ENCODE data around the gene CCNG2. TPM values are rescaled to one million over a fixed set of nuclear protein-coding genes. Genes with fewer than 3 reads are reported as not detected.
A peak's percentile ranks its signal among the peaks of the same experiment; 100 is the strongest.

The CCNG2 gene
- total RNA-seq, 1 experiment from 2014 or later: 10.6 TPM

- Histone ChIP-seq H2AFZ (ENCODE audit: low read length) (no peak overlapping the region), H3K56ac (ENCODE audit: insufficient read length, low read depth, low read length) (no peak overlapping the region), H3K79me1 (ENCODE audit: insufficient read depth, low read depth, low read length, poor library complexity, severe bottlenecking) (no peaks in the 10 kb centered on the region)
These were observed 29.0 kb upstream of the CCNG2 start for GRCh38 chr4:77127837-77128621.

More at GRCh38 chr4:77127837-77128621, 29.0 kb upstream of the CCNG2 start:
- no peak overlapping the region for H4K91ac ChIP-seq (ENCODE audit: insufficient read length, low read depth, low read length)
- H2BK15ac ChIP-seq (ENCODE audit: low read depth, low read length): no peak overlapping the region
- no peak overlapping the region for H3K23ac ChIP-seq (ENCODE audit: insufficient read length, low read depth, low read length)
- no peak overlapping the region for H2BK12ac ChIP-seq (ENCODE audit: insufficient read length, low read depth, low read length)
- no peak overlapping the region; a peak in 1 of 5 replicates for H3K4me3 Mint-ChIP-seq
- no peaks in the 10 kb centered on the region for H3K23me2 ChIP-seq (ENCODE audit: insufficient read length, low read depth, low read length, poor library complexity, severe bottlenecking)
- no peak overlapping the region for H3K9ac ChIP-seq (ENCODE audit: extremely low read depth, insufficient read length, low read length)
- no peak overlapping the region for H3K18ac ChIP-seq (ENCODE audit: insufficient read length, low read depth, low read length)
- no peak for DNase-seq
- no peak for TF ChIP-seq CTCF (conservative IDR thresholded peaks at IDR 0.05)
- peaks cover 3 to 6% of the 10 kb centered on the region in 2 experiments; a peak in 2 of 5 replicates for H3K9me3 Mint-ChIP-seq
- no CpG with 5 or more reads among the region's 11 CpGs for WGBS (ENCODE audit: extremely low coverage, insufficient read length, low lambda C conversion rate)
- H3K4me1 Mint-ChIP-seq: peaks cover 22 to 35% of the 10 kb centered on the region in 2 experiments
- no peak overlapping the region for H3T11ph ChIP-seq (ENCODE audit: low read length)
- H3K36me3 Mint-ChIP-seq (ENCODE audit: insufficient read depth in 1 of 3, low read depth in 3 of 3): no peaks in the 10 kb centered on the region; a peak in 1 of 7 replicates
- no peaks in the 10 kb centered on the region for H4K20me1 ChIP-seq (ENCODE audit: control insufficient read depth, insufficient read depth, insufficient read length)
- no peak overlapping the region for H3K4ac ChIP-seq (ENCODE audit: low read depth, low read length)
- H2BK5ac ChIP-seq (ENCODE audit: insufficient read length, low read length): no peak overlapping the region
- no peak overlapping the region for H3K27ac ChIP-seq (ENCODE audit: insufficient read length, low read depth, low read length)
- H3K27ac Mint-ChIP-seq: no peak overlapping the region
- H3K27me3 Mint-ChIP-seq (ENCODE audit: low read depth): no peaks in the 10 kb centered on the region
- H2BK20ac ChIP-seq (ENCODE audit: low read depth, low read length, poor library complexity, severe bottlenecking): no peak overlapping the region
- peaks cover under 1% of the 10 kb centered on the region; the same call in 1 of the 2 replicates for H3K4me1 ChIP-seq (ENCODE audit: insufficient read depth, low read length)
- no peaks in the 10 kb centered on the region for H3K27me3 ChIP-seq (ENCODE audit: insufficient read depth, low read length)
- no peak overlapping the region for H2BK120ac ChIP-seq (ENCODE audit: low read depth, low read length, poor library complexity, severe bottlenecking)
- H4K8ac ChIP-seq (replicated peaks; ENCODE audit: insufficient read length, low read depth, low read length): no peak overlapping the region
- no peaks in the 10 kb centered on the region for H3K79me2 ChIP-seq (ENCODE audit: insufficient read depth, low read length)
- no peak overlapping the region; the same call in 1 of the 2 replicates for H3K14ac ChIP-seq (ENCODE audit: insufficient read depth, low read length)
- peak overlapping the region; percentile 11 for H3K4me2 ChIP-seq (ENCODE audit: insufficient read depth, insufficient read length, low read length)
- H2AK5ac ChIP-seq (ENCODE audit: insufficient read length, low read length): no peak overlapping the region
- no peaks in the 10 kb centered on the region for H3K9me3 ChIP-seq (ENCODE audit: control insufficient read depth, low read depth, low read length)
- no peak overlapping the region for H4K5ac ChIP-seq (ENCODE audit: insufficient read length, low read depth, low read length)

All from H9 (cell line).